C4-2B (cell line): ENCODE results near the gene TBL2.
"Not testable (repeated sequence)": the region's sequence is repeated elsewhere in the genome, so short reads cannot be mapped to it uniquely, and the experiment has no call there.

Experiments used
- H3K27ac ChIP-seq: fragments of 450-650 bp; 2 replicates; pipeline ENCODE4 v1.5.1; 2017
- CTCF ChIP-seq: fragments of 450-650 bp; conservative IDR thresholded peaks from 2 replicates; pipeline ENCODE4 v1.5.1; 2017; ENCODE audit warnings: mild to moderate bottlenecking
- ZFX ChIP-seq: fragments of 450-650 bp; IDR thresholded peaks from 2 replicates; pipeline ENCODE4 v1.6.1; 2017

Gene TBL2

GRCh38 chr7:73622527-73622908 lies 44.1 kb upstream of the TBL2 start:
- no peak for TF ChIP-seq ZFX
- no peak for TF ChIP-seq CTCF
- H3K27ac ChIP-seq, result no peak overlapping the region

GRCh38 chr7:73621168-73622063 lies 43.0 kb upstream of the TBL2 start:
- no peak overlapping the region for H3K27ac ChIP-seq
- no peak for TF ChIP-seq CTCF
- no peak for TF ChIP-seq ZFX

- not testable (repeated sequence) for H3K27ac ChIP-seq
Measured at GRCh38 chr7:73619394-73619793, 41.0 kb upstream of the TBL2 start.

- no peak overlapping the region for H3K27ac ChIP-seq
- TF ChIP-seq CTCF, result no peak
- no peak for TF ChIP-seq ZFX
Measured at GRCh38 chr7:73618538-73618937, 40.2 kb upstream of the TBL2 start.

GRCh38 chr7:73617520-73617919 lies 39.1 kb upstream of the TBL2 start:
- not testable (repeated sequence) for H3K27ac ChIP-seq

- TF ChIP-seq ZFX (no peak), CTCF (no peak)
- H3K27ac ChIP-seq, result no peak overlapping the region
Measured at GRCh38 chr7:73615886-73616285, 37.5 kb upstream of the TBL2 start.

GRCh38 chr7:73614937-73615336 lies 36.6 kb upstream of the TBL2 start:
- not testable (repeated sequence) for H3K27ac ChIP-seq

- TF ChIP-seq CTCF (no peak), ZFX (no peak)
- H3K27ac ChIP-seq, result peak overlapping the region; percentile 62
Measured at GRCh38 chr7:73613954-73614735, 35.8 kb upstream of the TBL2 start.
